CD14-positive monocyte (primary cell): ENCODE measurements around the gene REELD1. TPM values are rescaled to one million over a fixed set of nuclear protein-coding genes. Genes with fewer than 3 reads are reported as not detected.

Source experiments
- DNase-seq, 3 donors: peaks; one replicate each; pipeline ENCODE4 v3.0.0-alpha.2; 2011 to 2022
- H2AFZ ChIP-seq: 2 replicates; pipeline ENCODE4 v1.6.0; 2012; ENCODE audit warnings: mild to moderate bottlenecking, low read depth, low read length, inconsistent platforms; ENCODE audit not compliant: insufficient read depth, poor library complexity, severe bottlenecking
- H3K27ac ChIP-seq, 2 donors: 1 replicate in 1 of 2; 2 replicates in 1 of 2; pipeline ENCODE4 v1.5.1; 2012 to 2013; ENCODE audit warnings: low read length in 2 of 2, control low read depth in 1 of 2, inconsistent platforms in 1 of 2, low read depth in 1 of 2, mild to moderate bottlenecking in 1 of 2
- H3K27me3 ChIP-seq, 2 donors: one replicate each; pipeline versions ENCODE4 v1.6.0 to v1.6.1; 2011 to 2013; ENCODE audit warnings: low read length in 2 of 2; ENCODE audit not compliant: control insufficient read depth in 2 of 2, insufficient read depth in 2 of 2
- H3K36me3 ChIP-seq, 2 donors: replicated peaks in 1 of 2; 1 replicate in 1 of 2; 2 replicates in 1 of 2; pipeline versions ENCODE4 v1.5.1 to v1.6.1; 2012 to 2013; ENCODE audit warnings: low read length in 2 of 2, control low read depth in 1 of 2, inconsistent platforms in 1 of 2, mild to moderate bottlenecking in 1 of 2; ENCODE audit not compliant: insufficient read depth in 2 of 2, control insufficient read depth in 1 of 2
- H3K4me1 ChIP-seq, 2 donors: 1 replicate in 1 of 2; 2 replicates in 1 of 2; pipeline versions ENCODE4 v1.5.1 to v1.6.1; 2012 to 2013; ENCODE audit warnings: low read length in 2 of 2, control low read depth in 1 of 2, inconsistent platforms in 1 of 2, mild to moderate bottlenecking in 1 of 2, moderate library complexity in 1 of 2; ENCODE audit not compliant: insufficient read depth in 2 of 2, control insufficient read depth in 1 of 2
- H3K4me2 ChIP-seq: replicated peaks from 2 replicates; pipeline ENCODE3; 2012; ENCODE audit warnings: low read length, moderate library complexity, mild to moderate bottlenecking; ENCODE audit not compliant: poor library complexity, severe bottlenecking; ENCODE audit errors: extremely low read depth
- H3K4me3 ChIP-seq, 3 experiments: fragments of 200-600 bp in 1 of 3; sonication (generic) in 1 of 3; replicated peaks in 1 of 3; 1 replicate in 2 of 3; 2 replicates in 1 of 3; pipeline ENCODE4 v1.5.1; 2011 to 2013; ENCODE audit warnings: low read length in 3 of 3, mild to moderate bottlenecking in 3 of 3, control low read depth in 2 of 3, low read depth in 2 of 3, inconsistent platforms in 1 of 3, moderate library complexity in 1 of 3
- H3K79me2 ChIP-seq: 2 replicates; pipeline ENCODE4 v1.6.0; 2012; ENCODE audit warnings: mild to moderate bottlenecking, control low read depth, inconsistent platforms, low read length, moderate library complexity; ENCODE audit not compliant: insufficient read depth
- H3K9ac ChIP-seq: 2 replicates; pipeline ENCODE4 v1.6.0; 2017; ENCODE audit warnings: low read length, mild to moderate bottlenecking; ENCODE audit not compliant: insufficient read depth, poor library complexity, severe bottlenecking
- H3K9me3 ChIP-seq, 2 donors: replicated peaks in 1 of 2; 1 replicate in 1 of 2; 2 replicates in 1 of 2; pipeline versions ENCODE4 v1.5.1 to v1.6.1; 2012 to 2013; ENCODE audit warnings: low read length in 2 of 2, control low read depth in 1 of 2; ENCODE audit not compliant: control insufficient read depth in 1 of 2, insufficient read depth in 1 of 2
- H4K20me1 ChIP-seq: 2 replicates; pipeline ENCODE4 v1.6.0; 2012; ENCODE audit warnings: mild to moderate bottlenecking, low read length, control low read depth, moderate library complexity; ENCODE audit not compliant: insufficient read depth
- H3K27ac Mint-ChIP-seq, 7 donors: one replicate each; pipeline ENCODE4 v1.8.0; 2020; ENCODE audit warnings: mild to moderate bottlenecking in 7 of 7, mixed read lengths in 7 of 7, moderate library complexity in 6 of 7, inconsistent platforms in 2 of 7
- H3K27me3 Mint-ChIP-seq, 3 donors: one replicate each; pipeline ENCODE4 v1.8.0; 2021 to 2022; ENCODE audit warnings: low read depth in 3 of 3, mild to moderate bottlenecking in 3 of 3, mixed read lengths in 3 of 3, moderate library complexity in 3 of 3, inconsistent platforms in 1 of 3
- H3K36me3 Mint-ChIP-seq, 2 donors: one replicate each; pipeline ENCODE4 v1.8.0; 2020; ENCODE audit warnings: mixed read lengths in 2 of 2, inconsistent platforms in 1 of 2, mild to moderate bottlenecking in 1 of 2
- H3K4me1 Mint-ChIP-seq: one replicate; pipeline ENCODE4 v1.8.0; 2020; ENCODE audit warnings: mild to moderate bottlenecking, mixed read lengths
- H3K4me3 Mint-ChIP-seq, 2 donors: one replicate each; pipeline ENCODE4 v1.8.0; 2020; ENCODE audit warnings: mild to moderate bottlenecking in 2 of 2, mixed read lengths in 2 of 2, moderate library complexity in 1 of 2
- H3K9me3 Mint-ChIP-seq, 7 donors: one replicate each; pipeline ENCODE4 v1.8.0; 2020 to 2022; ENCODE audit warnings: mixed read lengths in 7 of 7, mild to moderate bottlenecking in 6 of 7, moderate library complexity in 6 of 7, inconsistent platforms in 2 of 7
- CTCF ChIP-seq: fragments of 200-600 bp; IDR thresholded peaks from one replicate; pipeline ENCODE4 v1.8.0; 2022; ENCODE audit warnings: antibody characterized with exemption, mild to moderate bottlenecking
- WGBS: methylation state at CpG from one replicate; pipeline ENCODE4 v1.1.5; 2013; ENCODE audit warnings: missing lambda C conversion rate; ENCODE audit not compliant: insufficient coverage; 5-methylcytosine and 5-hydroxymethylcytosine counted together
- intact Hi-C, 2 donors: fragments of 100-400 bp; cut with micrococcal nuclease; formaldehyde crosslinking; loops; one replicate each; pipeline versions ENCODE4 v1.15.0 to v1.15.1; 2023
- polyA plus RNA-seq, 3 donors: library from polyadenylated mRNA; depleted of rRNA in 1 of 3; unstranded in 2 of 3; stranded (reverse) in 1 of 3; fragments of 300-500 nt in 2 of 3; fragments of >200 nt in 1 of 3; fragmentation: Illumina TruSeq in 2 of 3; gene quantifications; 1 replicate in 2 of 3; 2 replicates in 1 of 3; pipeline ENCODE4 v1.2.3, GENCODE V29; 2012 to 2021

REELD1 gene
- polyA plus RNA-seq, 3 donors: 1.5 TPM; not detected in 2

DNA sequence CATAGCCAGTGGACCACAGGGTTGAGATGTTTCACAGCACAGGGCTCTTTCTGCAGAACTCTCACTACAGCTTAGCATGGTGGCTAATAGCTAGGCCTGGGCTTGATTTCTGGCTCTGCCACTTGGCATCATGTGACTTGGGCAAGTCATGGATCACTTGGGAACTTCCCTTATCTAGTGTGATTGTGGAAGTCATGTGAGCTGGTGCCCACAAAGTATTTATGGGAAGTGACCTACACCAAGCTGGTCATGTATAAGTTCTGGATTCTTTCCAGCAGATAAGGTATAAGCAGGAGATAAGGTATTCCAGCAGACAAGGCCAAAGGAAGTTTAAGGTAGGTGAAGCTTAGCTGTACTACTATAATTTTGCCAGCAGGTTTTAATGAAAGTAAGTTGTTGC is 61.0 kb downstream of the REELD1 start:
- Histone ChIP-seq H3K4me2 (no peak overlapping the region), H4K20me1 (no peaks in the 10 kb centered on the region), H2AFZ (no peak overlapping the region), H3K4me1 (peaks cover 5% of the 10 kb centered on the region in 2 donors), H3K9me3 (no peaks in the 10 kb centered on the region), H3K9ac (no peak overlapping the region), H3K27me3 (no peaks in the 10 kb centered on the region), H3K36me3 (peaks cover 0 to 4% of the 10 kb centered on the region in 2 donors), H3K79me2 (no peaks in the 10 kb centered on the region), H3K27ac (no peak overlapping the region), H3K4me3 (no peak overlapping the region)
- H3K27me3 Mint-ChIP-seq: no peaks in the 10 kb centered on the region
- H3K4me3 Mint-ChIP-seq: no peak overlapping the region
- DNase-seq: peak in 2 of 3 donors; percentile 17 to 61
- no peak for TF ChIP-seq CTCF
- H3K36me3 Mint-ChIP-seq: peaks cover 4 to 5% of the 10 kb centered on the region in 2 donors
- no peak overlapping the region for H3K27ac Mint-ChIP-seq
- peaks cover 6% of the 10 kb centered on the region for H3K4me1 Mint-ChIP-seq
- no peaks in the 10 kb centered on the region for H3K9me3 Mint-ChIP-seq
- intact Hi-C loops: no loop called here

DNA sequence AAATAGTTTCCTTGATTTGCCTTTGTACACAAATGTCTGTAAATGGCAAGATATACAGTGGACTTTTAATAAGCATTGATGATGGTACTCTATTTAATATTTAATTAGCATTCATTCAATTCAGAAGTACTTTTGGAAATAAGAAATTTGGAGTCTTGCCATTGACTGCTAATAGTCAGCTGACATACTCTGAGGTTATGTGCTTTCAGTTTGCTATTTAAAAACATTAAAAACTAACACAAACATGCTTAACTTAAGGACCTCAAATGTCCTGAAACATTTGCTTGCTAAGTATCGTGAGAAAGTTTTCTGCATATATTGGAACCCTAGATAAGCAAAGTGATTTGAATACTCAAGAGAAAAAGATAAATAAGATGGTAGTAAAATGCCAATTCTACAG is 64.6 kb downstream of the REELD1 start:
- H3K36me3 ChIP-seq: peaks cover 0 to 4% of the 10 kb centered on the region in 2 donors
- no peak overlapping the region for H3K9ac ChIP-seq
- no CpG with 5 or more reads among the region's 1 CpG for WGBS
- no peaks in the 10 kb centered on the region for H3K27me3 ChIP-seq
- no peak for TF ChIP-seq CTCF
- no peak overlapping the region for H2AFZ ChIP-seq
- Mint-ChIP-seq H3K4me1 (peaks cover 6% of the 10 kb centered on the region), H3K36me3 (peaks cover 0 to 11% of the 10 kb centered on the region in 2 donors), H3K27me3 (no peaks in the 10 kb centered on the region), H3K9me3 (no peaks in the 10 kb centered on the region), H3K4me3 (no peak overlapping the region), H3K27ac (no peak overlapping the region)
- H3K4me3 ChIP-seq: no peak overlapping the region
- no peaks in the 10 kb centered on the region for H4K20me1 ChIP-seq
- H3K79me2 ChIP-seq: no peaks in the 10 kb centered on the region
- intact Hi-C loops: no loop called here
- no peaks in the 10 kb centered on the region for H3K9me3 ChIP-seq
- H3K4me2 ChIP-seq: no peak overlapping the region
- H3K4me1 ChIP-seq: peaks cover 5 to 10% of the 10 kb centered on the region in 2 donors
- no peak for DNase-seq
- no peak overlapping the region for H3K27ac ChIP-seq

Other genes starting within 250 kb of the REELD1 start
- 10 to 100 TPM; 41.1 to 89.7 (median 66.2) TPM for gene LSM6, start 38.8 kb upstream of the REELD1 start, polyA plus RNA-seq